COLO668 (cell line): ENCODE measurements around the gene ESPN.
"Not testable (repeated sequence)": the region's sequence is repeated elsewhere in the genome, so short reads cannot be mapped to it uniquely, and the experiment has no call there.

ENCODE experiments used
- DNase-seq: peaks from one replicate; lab custom pipeline; 2025; ENCODE audit not compliant: unreplicated experiment; lab: John Stamatoyannopoulos, UW

The ESPN gene

DNA sequence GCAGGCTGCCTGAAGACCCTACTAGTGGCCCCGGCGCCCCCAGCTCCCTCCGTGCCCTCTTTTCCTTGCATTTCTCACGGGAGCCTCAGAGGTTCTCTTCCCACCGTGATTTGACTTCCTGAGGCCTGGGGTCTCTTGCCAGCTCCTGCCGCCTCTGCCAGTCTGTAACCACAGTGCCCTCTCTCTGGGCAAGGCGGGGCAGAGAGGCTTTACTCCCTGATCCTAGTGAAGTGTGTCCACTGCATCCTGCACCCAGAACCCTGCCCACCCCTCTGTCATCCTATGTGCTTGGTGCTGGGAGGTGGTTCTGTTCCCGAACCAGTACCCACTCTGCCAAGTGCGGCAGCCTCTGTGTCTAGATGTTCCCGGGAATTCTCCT, 2.4 kb downstream of the ESPN start:
- no peak for DNase-seq

- peak; percentile 46 for DNase-seq
These were observed 3.1 kb downstream of the ESPN start for GRCh38 chr1:6427441-6428390.

DNA sequence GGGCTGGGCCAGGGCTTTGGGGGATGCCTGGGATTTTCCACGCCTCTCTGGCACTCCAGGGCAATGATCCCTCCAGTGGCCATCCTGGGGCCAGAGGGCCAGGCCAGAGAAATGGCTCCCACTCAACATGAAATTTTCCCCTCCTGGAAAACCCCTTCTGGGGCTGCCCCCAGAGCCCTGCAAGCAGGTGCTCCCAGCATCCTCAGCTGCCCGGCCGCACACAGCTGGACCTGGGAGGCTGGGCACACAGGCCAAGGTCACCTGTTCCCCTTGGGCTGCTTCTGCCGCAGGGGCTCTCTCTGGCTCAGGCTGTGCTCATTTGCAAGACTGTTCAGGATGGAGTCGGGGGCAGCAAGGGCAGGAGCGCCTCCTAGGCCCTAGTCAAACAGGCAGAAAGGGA, 3.9 kb downstream of the ESPN start:
- DNase-seq = not testable (repeated sequence)

DNA sequence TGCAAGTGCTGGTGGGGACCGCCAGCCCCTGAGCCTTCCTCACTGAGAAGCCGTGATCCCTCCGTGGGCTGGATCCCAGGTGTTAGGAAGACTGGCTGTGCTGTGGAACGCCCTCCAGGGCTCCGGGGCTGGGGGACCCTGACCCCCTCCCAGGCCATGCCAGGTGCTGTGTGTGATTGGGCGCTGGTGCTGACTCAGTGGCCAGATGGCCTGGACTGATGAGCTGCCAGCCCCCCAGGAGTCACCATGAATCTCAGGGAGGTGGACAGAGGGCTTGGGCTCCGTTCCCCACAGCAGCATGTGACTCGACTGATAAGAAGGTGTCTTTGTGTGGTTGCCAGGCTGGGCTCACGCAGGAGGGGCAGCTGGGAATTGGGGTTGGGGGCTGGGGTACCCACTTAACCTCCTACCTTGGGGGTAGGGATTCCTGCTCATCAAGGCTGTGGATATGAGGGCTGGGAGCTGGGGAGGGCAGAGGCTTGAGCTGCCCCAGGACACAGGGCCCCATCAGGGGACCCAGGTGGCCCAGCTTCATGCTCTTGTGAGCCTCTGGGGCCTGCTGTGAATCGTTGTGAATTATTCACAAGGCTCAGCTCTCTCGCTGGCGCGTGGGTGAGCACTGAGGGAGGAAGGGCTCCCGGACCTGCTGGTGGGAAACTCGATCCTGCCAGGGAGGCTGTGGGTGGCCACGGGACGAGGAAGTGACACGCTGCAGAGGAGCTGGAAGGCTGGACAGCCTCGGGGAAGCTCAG, 5.3 kb downstream of the ESPN start:
- peak; percentile 26 for DNase-seq

DNA sequence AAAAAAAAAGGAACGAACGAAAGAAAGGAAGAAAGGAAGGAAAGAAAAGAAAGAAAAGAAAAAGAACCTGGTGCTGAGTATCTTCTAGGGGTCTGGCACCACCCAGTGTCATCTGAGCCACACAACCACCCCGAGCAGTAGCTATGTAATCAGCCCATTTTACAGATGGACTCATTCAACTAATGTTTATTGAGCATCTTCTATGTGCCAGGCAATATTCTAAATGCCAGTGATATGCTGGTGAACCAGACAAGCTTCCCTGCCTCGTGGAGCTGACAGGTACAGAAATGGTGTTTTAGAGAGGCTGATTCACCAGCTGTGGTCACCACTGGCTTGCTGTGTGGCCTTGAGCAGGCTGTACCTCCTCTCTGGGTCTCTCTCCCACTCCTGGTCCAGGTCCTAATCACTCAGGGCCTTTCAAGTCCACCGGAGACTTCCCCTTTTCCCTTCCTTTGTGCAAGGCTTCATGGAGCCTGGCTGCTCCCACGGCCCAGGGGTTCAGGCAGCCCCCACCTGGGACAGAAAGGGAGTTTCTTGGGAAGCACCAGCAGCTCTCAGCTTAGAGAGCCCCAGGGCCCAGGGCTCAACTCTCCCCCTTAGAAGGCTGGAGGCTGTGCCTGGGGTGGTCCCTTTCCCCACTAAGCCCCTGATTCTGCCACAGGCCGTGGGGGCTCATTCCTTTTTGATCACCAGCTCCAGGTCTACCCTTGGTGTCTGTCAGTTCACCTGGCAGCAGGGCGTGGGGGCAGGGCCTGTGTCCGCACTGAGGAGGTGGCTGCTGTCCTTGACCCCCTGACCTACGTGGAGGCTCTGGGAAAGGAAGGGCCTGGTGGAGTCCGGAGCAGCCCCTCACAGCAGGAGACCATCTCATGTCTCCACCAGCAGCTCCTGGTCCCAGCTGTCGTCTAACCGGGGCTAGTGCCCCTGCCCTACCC, 7.3 kb downstream of the ESPN start:
- DNase-seq = not testable (repeated sequence)

DNA sequence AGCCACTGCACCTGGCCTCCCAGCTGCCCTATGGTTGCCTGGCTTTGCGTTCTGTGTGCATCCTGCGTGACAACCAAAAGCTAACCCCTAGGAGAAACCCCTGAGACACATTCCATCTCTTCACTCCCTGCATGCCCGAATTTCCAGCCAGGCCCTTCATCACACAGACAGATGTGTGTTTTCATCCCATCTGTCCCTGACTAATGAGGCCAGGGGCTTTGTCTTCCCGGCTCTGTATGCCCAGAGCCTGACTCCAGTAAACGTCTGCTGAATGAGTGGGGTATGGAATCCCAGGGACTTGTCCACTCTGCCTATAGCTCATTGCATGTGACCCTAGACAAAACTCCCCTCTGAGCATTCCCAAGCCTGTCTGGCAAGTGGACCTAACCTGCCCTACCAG, 9.6 kb downstream of the ESPN start:
- no peak for DNase-seq

- DNase-seq = no peak
These were observed 10.6 kb downstream of the ESPN start for GRCh38 chr1:6435129-6435528.

DNA sequence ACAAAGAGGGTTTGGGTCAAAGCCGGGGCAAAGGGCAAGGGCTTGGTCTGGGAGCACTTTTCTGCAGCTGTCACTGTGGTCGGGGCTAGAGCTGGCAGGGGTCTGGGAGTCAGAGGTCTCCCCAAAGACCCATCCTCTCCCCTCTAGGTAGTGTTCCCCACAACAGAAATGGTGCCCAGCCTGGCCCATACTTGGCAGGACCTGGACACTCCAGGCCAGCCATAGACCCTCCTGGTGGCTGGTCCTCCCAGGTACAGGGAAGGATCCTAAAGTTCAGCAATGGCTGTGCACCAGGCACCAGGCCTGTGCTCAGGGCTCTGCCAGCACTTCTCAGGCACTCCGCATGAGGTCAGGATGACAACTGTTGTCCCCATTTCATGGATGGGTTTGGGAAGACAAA, 11.0 kb downstream of the ESPN start:
- no peak for DNase-seq

DNA sequence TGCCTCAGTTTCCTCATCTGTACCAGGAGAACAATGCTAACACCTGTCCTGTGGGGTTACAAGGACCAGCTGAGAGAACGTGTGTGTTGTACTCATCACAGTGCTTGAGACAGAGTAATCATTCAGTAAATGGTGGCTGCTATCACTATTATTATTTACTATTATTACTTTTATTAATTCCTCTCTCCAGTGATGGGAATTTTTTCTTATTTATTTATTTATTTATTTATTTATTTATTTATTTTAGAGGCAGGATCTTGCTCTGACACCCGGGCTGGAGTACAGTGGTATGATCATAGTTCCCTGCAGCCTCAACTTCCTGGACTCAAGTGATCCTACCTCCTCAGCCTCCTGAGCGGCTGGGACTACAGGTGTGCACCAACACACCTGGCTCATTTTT, 11.7 kb downstream of the ESPN start:
- not testable (repeated sequence) for DNase-seq

DNA sequence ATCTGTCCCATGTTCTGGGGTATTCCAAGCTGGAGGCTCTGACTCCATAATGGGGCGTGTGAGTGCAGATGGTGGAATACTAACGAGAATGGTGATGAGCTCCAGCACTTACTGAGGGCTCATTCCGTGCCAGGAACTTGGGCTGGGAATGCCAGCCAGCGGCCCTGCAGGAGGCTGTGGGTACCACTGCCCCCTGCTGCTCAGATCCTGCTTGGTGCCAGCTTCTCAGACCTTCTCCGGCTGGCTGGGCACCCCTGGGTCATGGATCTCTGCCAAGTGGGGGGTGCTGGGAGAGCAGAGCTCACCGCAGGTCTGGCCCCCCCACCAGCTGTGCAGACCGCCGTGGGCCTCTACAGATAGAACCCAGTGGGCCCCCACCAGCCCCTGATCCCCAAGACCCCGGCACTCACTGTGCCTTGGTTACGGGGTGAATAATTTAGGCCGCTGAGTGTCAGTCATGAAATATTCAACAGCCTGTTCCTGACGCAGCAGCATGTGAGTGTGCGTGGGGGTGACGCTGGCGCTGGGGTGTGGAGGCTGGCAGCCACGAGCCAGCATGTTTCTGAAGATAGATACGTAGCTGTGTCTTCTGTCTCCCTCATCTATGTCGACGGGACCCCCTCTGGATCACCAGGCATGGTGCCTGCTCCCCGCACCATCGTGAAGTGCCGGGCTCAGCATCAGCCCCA, 12.6 kb downstream of the ESPN start:
- DNase-seq = peak; percentile 78

DNA sequence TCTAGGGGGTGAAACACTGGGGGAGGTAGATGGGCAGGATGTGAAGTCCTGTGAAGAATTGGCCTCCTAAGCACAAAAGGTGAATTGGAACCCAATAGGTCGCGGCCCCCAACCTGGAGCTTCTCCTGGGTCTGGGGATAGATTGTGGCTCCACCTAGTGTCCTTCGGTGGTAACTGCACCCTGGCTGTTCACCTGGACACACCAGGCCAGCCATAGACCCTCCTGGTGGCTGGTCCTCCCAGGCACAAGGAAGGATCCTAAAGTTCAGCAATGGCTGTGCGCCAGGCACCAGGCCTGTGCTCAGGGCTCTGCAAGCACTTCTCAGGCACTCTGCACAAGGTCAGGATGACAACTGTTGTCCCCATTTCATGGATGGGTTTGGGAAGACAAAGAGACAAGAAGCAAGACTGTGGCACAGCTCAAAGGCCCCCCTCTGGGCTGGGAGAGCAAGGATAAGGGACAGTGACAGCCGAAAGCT, 13.5 kb downstream of the ESPN start:
- peak; percentile 86 for DNase-seq

- DNase-seq = peak; percentile 88
These were observed 15.9 kb downstream of the ESPN start for GRCh38 chr1:6440198-6441126.

DNA sequence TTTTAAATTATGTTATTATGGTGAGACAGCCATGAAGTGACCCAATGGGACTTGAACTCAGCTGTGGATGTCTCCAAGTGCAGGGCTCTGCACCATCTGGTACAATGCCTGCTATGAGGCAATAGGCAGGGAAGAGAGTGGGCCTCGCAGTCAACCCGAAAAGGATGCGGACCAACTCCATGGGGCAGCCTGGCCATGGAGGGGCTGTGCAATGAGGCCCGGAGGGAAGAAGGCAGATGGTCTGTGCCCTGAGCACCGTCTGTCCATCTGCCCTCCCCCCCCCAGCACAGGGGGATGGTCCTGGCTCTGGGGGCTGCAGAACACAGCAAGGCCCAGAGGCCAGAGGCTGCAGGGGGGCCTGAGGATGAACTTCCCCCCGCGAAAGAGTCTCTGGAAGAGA, 17.0 kb downstream of the ESPN start:
- DNase-seq = no peak

- peak; percentile 56 for DNase-seq
These were observed 19.0 kb downstream of the ESPN start for GRCh38 chr1:6443339-6444115.

DNA sequence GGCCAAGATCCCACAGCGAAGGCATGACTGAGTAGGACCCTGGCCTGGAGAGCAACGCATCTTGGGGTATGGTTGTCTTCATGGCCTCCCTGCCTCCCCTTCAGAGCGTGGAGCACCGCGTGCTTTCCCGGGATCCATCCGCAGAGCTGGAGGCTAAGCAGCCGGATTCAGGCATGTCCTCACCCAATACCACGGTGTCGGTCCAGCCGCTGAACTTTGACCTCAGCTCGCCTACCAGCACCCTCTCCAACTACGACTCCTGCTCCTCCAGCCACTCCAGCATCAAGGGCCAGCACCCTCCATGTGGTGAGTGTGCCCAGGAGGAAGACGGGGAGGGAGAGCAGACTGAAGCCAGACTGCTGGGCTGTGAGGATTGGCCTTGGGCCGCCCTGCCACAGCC, 19.8 kb downstream of the ESPN start:
- no peak for DNase-seq

DNA sequence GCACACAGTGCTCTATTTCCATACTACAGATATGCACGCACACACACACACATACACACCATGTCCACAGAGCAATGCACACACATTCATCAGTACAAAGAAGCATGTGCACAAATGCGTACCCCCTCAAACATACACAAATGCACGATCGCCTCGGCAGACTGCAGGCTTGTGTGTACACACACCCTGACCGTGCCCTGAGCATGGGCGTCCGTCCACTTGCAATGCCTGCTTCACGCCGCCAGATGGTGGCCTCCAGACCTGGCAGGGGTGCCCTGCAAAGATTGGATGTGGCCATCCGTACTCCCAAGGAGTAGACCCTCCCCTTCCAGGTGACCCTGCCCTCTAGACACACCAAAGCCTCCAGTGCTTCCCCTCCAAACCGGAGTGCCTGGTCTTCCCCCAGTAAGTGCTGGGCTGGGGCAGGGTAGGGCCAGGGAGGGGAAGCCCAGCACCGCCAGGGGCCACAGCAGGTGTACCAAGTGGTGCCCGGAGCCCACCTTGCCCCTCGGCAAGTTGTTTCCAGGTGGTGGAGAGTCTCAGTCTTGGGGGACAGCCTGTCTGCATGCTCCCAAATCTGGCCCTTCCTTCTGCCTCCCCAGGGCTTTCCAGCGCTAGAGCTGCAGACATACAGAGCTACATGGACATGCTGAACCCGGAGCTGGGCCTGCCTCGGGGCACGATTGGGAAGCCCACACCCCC, 20.6 kb downstream of the ESPN start:
- peak; percentile 84 for DNase-seq

DNA sequence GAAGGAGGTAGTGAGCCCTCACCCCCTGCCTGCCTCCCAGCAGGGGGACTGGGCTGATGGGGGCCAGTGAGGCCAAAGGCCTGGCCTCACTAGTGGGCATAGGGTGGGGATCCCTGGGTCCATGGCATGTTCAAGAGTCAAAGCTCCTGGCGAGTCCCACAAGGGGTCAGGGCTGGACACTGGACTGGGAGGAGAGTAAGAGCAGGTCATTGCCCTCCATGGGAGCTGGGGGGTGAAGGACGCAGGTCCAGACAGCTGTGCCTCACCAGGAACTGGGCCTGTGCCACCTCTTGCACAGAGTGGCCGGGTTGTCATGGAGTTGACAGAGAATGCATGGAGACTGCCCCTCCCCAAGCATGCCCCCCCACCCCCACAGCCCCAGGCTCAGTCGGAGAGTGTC, 21.4 kb downstream of the ESPN start:
- DNase-seq = peak; percentile 51

GRCh38 chr1:6446665-6447015, 22.1 kb downstream of the ESPN start:
- no peak for DNase-seq
